Keratinocyte (primary cell): Measurements from ENCODE around the gene DCAF17.

Experiments used
- CTCF ChIP-seq, 3 experiments: IDR thresholded peaks in 1 of 3; conservative IDR thresholded peaks in 1 of 3; optimal IDR thresholded peaks in 1 of 3; 2 replicates in 2 of 3; 3 replicates in 1 of 3; pipeline versions ENCODE3 to v1.5.1; 2011; ENCODE audit warnings: low read length in 3 of 3, mild to moderate bottlenecking in 3 of 3, moderate library complexity in 2 of 3, control low read depth in 1 of 3, inconsistent platforms in 1 of 3; ENCODE audit not compliant: insufficient read depth in 2 of 3; ENCODE audit errors: extremely low read depth in 1 of 3
- EZH2 ChIP-seq: IDR thresholded peaks from one replicate; pipeline ENCODE4 v1.6.1; 2012; ENCODE audit warnings: inconsistent platforms, mild to moderate bottlenecking, low read length, moderate library complexity

DNA sequence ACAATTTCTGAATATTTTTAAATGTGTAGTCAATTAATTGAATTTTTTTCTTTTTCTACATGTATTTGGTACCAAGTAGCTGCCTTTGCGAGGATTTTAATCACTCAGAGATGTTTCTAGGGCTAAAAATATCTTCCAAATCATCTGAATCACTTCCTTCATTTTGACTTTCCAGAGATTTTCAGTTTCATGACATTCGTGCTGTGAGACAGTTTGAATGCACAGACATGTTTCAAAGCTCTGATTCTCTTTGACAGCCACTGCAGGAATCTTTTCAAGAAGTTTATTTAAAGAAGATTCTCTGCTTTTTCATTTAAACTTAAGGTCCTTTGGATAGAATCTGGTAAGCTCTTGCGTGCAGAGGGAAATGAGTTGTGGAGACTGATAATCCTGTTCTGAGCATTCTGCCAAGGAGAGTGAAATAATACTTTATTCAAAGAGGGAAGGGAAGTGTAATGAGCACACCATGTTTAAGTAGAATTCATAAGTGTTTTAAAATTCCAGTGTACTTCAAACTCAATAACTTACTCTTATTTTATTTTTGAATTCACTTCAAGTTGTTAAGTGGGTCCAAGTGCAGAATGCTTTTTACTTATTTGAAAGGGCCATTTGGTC lies 97.9 kb downstream of the DCAF17 start:
- TF ChIP-seq CTCF (optimal IDR thresholded peaks at IDR 0.05 in 1 of 3, IDR thresholded peaks at IDR 0.05 in 1 of 3, conservative IDR thresholded peaks at IDR 0.05 in 1 of 3; ENCODE audit: extremely low read depth in 1 of 3, insufficient read depth in 2 of 3, low read length in 3 of 3) (no peak), EZH2 (no peak)
